GM19468 (cell line): ENCODE data around the gene EIF4EBP3.
A peak's percentile ranks its signal among the peaks of the same experiment; 100 is the strongest.

ENCODE experiments used
- ATAC-seq: cut with Tn5 transposase; IDR thresholded peaks from one replicate; pipeline ENCODE4 v1.9.1; 2021; ENCODE audit warnings: mild to moderate bottlenecking, moderate library complexity, moderate number of reproducible peaks; ENCODE audit not compliant: unreplicated experiment; ENCODE audit errors: extremely low read depth

The EIF4EBP3 gene

DNA sequence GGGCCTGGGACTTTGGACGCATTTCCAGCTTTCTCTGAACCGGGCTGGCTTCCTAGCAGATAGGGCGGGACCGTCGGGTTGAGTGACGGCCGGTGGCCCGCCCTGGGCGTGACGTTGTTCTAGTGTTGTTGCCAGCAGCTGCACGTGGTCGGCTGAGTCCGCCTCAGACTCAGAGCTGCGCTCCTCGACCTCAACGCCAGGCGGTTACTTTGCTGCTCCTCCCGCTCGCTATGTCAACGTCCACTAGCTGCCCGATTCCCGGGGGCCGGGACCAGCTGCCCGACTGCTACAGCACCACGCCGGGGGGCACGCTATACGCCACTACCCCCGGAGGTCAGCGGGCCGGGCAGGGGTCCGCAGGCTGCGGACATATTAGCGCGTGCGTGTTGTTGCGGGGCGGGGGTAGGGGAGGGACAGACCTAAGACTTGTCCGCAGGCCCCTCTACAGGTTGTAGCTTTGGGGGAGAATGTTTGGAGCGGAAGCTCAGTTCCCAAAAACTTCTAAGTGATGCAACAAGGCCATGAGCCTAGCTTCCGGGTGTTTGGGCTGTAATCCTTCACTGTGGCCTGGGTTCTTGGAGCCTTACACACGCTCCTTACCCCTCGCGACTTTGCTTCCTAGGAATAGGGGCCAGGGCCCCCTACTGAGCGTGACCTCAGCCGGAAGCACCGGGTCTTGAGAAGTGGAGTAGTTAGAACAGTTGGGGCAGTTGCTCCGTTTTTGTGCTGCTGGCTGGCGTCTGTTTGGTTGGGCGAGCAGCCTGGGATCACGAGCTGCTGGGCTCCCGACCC lies at the start of gene EIF4EBP3:
Gene EIF4EBP3, plus strand, starts transcription at position 155 of the 792 bp plus-strand sequence. Its CDS starts 76 bp downstream, at position 231.
- peak; percentile 98 for ATAC-seq

DNA sequence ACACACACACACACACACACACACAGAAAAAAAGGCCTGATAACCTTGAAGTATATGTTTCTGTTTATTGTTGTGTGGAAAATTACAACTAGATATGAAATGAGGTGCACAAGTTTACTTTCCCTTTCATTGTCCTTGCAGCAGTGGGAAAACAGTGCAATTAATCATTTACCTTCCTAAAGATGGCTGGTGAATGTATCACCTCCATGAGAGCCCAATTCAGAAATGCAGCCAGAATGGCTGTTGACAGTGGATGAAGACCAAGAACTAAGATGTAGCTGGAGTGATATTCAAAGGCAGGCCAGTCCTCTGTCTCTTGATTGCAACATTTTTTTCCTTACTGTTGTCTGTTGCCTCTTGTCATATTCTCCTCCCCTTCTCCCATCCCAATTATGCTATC lies 49.6 kb upstream of the EIF4EBP3 start:
- no peak for ATAC-seq

- ATAC-seq = no peak
These were observed 48.9 kb upstream of the EIF4EBP3 start for GRCh38 chr5:140498591-140498990.

GRCh38 chr5:140502834-140503233 lies 44.6 kb upstream of the EIF4EBP3 start:
- ATAC-seq = no peak

- ATAC-seq = no peak
These were observed 37.6 kb upstream of the EIF4EBP3 start for GRCh38 chr5:140509898-140510297.

DNA sequence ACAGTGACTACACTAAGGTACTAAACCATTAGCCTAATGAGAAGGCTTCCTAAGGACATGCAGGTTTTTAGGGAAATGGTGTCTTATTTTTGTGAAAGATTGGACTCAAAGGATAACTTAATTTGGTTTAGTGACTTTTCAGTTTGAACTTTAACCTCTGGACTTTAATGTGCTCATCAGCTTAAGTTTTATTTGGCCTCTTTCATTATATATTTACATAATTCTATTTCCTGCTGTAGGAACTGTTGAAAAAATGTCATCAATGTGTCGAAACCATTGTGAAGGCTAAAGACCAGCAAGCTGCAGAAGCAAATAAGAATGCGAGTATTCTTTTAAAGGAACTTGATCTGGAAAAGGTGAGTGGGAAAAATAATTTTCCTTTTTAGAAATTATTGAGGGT lies 34.3 kb upstream of the EIF4EBP3 start:
- no peak for ATAC-seq

GRCh38 chr5:140524003-140524402 lies 23.5 kb upstream of the EIF4EBP3 start:
- no peak for ATAC-seq

- ATAC-seq = no peak
These were observed 7.2 kb upstream of the EIF4EBP3 start for GRCh38 chr5:140540227-140540626.

- no peak for ATAC-seq
These were observed 4.5 kb upstream of the EIF4EBP3 start for GRCh38 chr5:140542972-140543371.

DNA sequence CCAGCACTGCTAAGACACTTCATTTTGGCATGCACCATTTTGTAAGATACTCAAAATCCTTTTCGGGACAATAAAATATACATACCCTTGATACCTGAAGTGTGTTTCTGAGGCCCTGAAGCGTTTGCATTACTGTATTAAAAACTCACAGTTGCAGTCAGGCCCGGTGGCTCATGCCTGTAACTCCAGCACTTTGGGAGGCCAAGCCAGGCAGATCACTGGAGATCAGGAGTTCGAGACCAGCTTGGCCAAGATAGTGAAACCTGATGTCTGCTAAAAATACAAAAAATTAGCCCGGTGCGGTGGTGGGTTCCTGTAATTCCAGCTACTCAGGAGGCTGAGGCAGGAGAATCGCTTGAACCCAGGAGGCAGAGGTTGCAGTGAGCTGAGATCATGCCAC lies 2.5 kb upstream of the EIF4EBP3 start:
- ATAC-seq = no peak

GRCh38 chr5:140545606-140546005 lies 1.9 kb upstream of the EIF4EBP3 start:
- no peak for ATAC-seq

DNA sequence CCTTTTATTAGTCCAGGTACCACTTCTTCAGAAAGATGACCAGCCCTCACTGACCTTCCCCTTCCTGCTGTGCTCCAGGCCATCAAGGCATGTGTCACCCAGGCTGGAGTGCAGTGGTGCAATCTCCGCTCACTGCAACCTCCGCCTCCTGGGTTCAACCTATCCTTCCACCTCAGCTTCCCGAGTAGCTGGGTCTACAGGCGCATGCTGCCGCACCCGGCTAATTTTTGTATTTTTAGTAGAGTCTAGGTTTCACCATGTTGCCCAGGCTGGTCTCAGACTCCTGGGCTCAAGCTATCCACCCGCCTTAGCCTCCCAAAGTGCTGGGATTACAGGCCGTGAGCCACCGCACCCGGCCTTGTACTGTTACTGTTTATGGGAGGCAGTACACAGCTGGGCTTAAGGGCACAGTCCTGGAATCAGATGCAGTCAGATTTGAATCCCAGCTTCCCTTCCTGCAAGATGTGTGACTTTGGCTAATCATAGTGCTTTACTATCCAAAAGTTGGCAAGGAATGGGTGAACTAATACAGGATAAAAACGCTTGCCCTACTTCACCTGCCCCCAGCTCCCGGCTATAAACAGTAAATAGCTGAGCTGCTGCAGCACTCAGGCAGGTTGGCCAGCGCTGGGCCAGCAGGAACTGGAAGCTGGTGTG lies 483 bp upstream of the EIF4EBP3 start:
- no peak for ATAC-seq

DNA sequence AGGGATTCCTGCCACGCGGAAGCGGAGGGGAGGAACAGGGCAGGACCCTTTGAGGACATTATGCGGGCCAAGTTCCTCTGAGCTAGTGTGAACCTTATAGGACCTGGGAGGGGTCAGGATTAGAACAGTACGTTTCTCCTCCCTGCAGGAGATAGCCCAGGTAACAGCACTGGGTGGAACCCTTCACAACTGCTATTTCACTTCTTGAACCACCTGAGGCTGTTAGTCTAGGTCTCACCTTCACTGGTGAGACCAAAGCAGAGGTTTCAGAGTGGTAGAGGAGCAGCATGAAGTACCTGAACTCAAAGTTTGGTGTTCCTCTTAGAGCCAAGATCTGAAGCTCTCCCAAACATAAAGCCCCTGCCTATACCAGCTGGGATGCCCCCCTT lies 832 bp downstream of the EIF4EBP3 start:
- ATAC-seq = no peak

- no peak for ATAC-seq
These were observed 1.3 kb downstream of the EIF4EBP3 start for GRCh38 chr5:140548791-140549190.

- no peak for ATAC-seq
These were observed 2.0 kb downstream of the EIF4EBP3 start for GRCh38 chr5:140549237-140550144.

GRCh38 chr5:140550147-140551079 lies 3.0 kb downstream of the EIF4EBP3 start:
- ATAC-seq = no peak

DNA sequence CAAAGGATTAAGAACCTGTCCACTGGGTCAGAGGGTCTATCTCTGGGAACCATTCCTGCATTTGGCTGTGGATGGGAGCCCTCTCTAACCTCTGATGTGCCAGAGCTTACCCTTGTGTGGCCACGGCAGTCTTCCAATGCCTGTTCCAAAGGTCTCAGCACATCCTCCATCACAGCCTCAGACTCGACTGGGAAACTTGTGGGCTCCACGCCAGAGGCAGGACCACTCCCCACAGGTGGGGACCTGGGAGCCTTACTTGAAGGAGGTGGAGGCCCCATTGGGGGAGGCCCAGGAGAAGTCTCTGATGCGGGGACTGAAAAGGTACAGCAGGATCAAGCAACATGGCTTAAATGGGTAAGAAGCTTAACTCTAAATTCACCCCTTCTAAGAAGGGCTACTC lies 4.4 kb downstream of the EIF4EBP3 start:
- no peak for ATAC-seq

DNA sequence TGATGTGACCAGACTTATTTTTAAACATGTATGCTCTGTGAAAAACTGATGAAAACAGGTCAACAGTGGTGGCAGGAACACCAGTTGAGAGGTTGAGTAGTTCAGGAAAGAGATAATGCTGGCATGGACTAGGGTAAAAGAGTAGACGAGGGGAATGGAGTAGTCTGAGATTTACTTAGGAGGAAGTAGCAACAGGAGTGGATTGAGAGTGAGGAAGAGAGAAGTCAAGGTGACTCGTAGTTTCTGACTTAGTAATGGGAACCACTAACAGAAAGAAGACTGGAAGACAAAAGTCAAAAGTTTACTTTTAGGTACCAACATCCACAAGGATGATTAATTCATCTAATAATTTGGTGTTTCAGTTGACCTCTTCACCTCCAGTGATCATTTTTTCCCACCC lies 6.2 kb downstream of the EIF4EBP3 start:
- no peak for ATAC-seq

DNA sequence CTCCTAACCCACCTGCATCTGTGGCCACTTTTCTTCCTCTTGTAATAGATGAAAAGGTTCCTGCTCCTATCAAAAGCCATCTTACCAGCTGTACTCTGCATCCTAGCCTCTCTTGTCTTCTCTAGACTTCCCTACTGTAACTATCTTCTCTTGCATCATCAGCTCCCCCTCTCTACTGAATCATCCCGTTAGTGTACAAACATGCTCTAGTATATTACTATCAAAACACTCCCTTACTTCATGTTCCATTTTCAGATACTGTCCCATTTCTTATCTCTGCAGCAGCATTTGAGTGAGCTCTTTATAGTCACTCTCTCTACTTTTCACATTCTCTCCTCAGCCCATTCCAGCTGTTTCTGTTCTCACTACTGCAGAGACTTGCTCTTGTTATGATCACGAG lies 7.0 kb downstream of the EIF4EBP3 start:
- ATAC-seq = no peak
